ENCODE results near the gene BAZ2B. TPM values are rescaled to one million over a fixed set of nuclear protein-coding genes. Genes with fewer than 3 reads are reported as not detected.
"Not testable (repeated sequence)": the region's sequence is repeated elsewhere in the genome, so short reads cannot be mapped to it uniquely, and the experiment has no call there.

BAZ2B gene
- total RNA-seq, 1 experiment from 2014 or later, result 34.9 TPM

- Histone ChIP-seq H3F3A (ENCODE audit: insufficient read depth, low read depth) (no peaks in the 10 kb centered on the region), H3K36me3 (ENCODE audit: low read depth) (no peaks in the 10 kb centered on the region), H3K4me3 (no peak overlapping the region), H3K4me1 (replicated peaks; ENCODE audit: insufficient read depth) (no peaks in the 10 kb centered on the region), H3K9me2 (ENCODE audit: insufficient read depth) (no peaks in the 10 kb centered on the region), H3K27me3 (ENCODE audit: insufficient read depth, low read depth) (no peaks in the 10 kb centered on the region), H3K27ac (no peak overlapping the region), H3K79me2 (ENCODE audit: low read depth) (no peaks in the 10 kb centered on the region), H2AFZ (no peak overlapping the region), H4K20me1 (ENCODE audit: insufficient read depth) (no peaks in the 10 kb centered on the region), H3K4me2 (no peak overlapping the region), H3K9me3 (ENCODE audit: insufficient read depth, low read depth) (peaks cover 7% of the 10 kb centered on the region; the same call in 1 of the 2 replicates)
- intact Hi-C loops (cut with micrococcal nuclease; ENCODE audit: unreplicated experiment), result no loop called here
- no peak for DNase-seq
- ChIA-PET CTCF (no interaction called here), POLR2A (ENCODE audit: unreplicated experiment) (no interaction called here)
- BruUV-seq (replicated peaks), result no TSS peak
- TF ChIP-seq, protein P1, sequence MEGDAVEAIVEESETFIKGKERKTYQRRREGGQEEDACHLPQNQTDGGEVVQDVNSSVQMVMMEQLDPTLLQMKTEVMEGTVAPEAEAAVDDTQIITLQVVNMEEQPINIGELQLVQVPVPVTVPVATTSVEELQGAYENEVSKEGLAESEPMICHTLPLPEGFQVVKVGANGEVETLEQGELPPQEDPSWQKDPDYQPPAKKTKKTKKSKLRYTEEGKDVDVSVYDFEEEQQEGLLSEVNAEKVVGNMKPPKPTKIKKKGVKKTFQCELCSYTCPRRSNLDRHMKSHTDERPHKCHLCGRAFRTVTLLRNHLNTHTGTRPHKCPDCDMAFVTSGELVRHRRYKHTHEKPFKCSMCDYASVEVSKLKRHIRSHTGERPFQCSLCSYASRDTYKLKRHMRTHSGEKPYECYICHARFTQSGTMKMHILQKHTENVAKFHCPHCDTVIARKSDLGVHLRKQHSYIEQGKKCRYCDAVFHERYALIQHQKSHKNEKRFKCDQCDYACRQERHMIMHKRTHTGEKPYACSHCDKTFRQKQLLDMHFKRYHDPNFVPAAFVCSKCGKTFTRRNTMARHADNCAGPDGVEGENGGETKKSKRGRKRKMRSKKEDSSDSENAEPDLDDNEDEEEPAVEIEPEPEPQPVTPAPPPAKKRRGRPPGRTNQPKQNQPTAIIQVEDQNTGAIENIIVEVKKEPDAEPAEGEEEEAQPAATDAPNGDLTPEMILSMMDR (conservative IDR thresholded peaks at IDR 0.05), result no peak
- TF ChIP-seq EZH2 (IDR thresholded peaks at IDR 0.05; ENCODE audit: low read depth), result no peak
Measured at GRCh38 chr2:159637240-159637639, 20.9 kb upstream of the BAZ2B start.

GRCh38 chr2:159635006-159635789, 18.9 kb upstream of the BAZ2B start:
- TF ChIP-seq, protein P1 (conservative IDR thresholded peaks at IDR 0.05), result no peak
- no peak for TF ChIP-seq EZH2 (IDR thresholded peaks at IDR 0.05; ENCODE audit: low read depth)
- intact Hi-C loops (cut with micrococcal nuclease; ENCODE audit: unreplicated experiment), result no loop called here

DNA sequence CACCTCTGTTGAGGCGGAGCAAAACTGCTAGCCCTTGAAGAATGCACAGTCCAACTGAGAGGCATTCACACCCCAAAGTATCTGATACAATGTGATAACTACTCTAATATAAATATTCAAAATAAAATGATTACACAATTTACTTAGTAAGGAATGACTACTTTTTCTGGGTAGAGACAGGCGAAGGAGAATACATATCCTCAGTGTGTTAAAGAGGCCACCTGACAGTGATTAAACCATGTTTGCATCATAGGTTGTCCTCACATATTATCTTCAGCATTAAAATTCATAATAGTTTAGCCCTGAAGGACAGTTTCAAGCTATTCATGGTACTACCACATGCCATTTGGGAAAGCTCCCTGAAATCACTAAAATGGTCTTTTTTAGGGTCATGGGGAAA, 16.9 kb upstream of the BAZ2B start:
- no peaks in the 10 kb centered on the region for H3F3A ChIP-seq (ENCODE audit: insufficient read depth, low read depth)
- POLR2A ChIA-PET (ENCODE audit: unreplicated experiment), result no interaction called here
- CTCF ChIA-PET, result no interaction called here
- H2AFZ ChIP-seq, result no peak overlapping the region
- no peaks in the 10 kb centered on the region for H3K36me3 ChIP-seq (ENCODE audit: low read depth)
- no peaks in the 10 kb centered on the region for H3K27me3 ChIP-seq (ENCODE audit: insufficient read depth, low read depth)
- no peak overlapping the region for H3K4me3 ChIP-seq
- BruUV-seq (replicated peaks), result no TSS peak
- H3K27ac ChIP-seq, result no peak overlapping the region
- no peaks in the 10 kb centered on the region for H3K4me1 ChIP-seq (replicated peaks; ENCODE audit: insufficient read depth)
- no peak for TF ChIP-seq EZH2 (IDR thresholded peaks at IDR 0.05; ENCODE audit: low read depth)
- TF ChIP-seq, protein P1 (conservative IDR thresholded peaks at IDR 0.05), result no peak
- H3K9me2 ChIP-seq (ENCODE audit: insufficient read depth), result no peaks in the 10 kb centered on the region
- DNase-seq, result no peak
- H3K4me2 ChIP-seq, result no peak overlapping the region
- H3K79me2 ChIP-seq (ENCODE audit: low read depth), result no peaks in the 10 kb centered on the region
- no peaks in the 10 kb centered on the region for H3K9me3 ChIP-seq (ENCODE audit: insufficient read depth, low read depth)
- H4K20me1 ChIP-seq (ENCODE audit: insufficient read depth), result no peaks in the 10 kb centered on the region
- intact Hi-C loops (cut with micrococcal nuclease; ENCODE audit: unreplicated experiment), result no loop called here

More at GRCh38 chr2:159635006-159635789, 18.9 kb upstream of the BAZ2B start:
- no peaks in the 10 kb centered on the region for H3K9me2 ChIP-seq (ENCODE audit: insufficient read depth)
- H2AFZ ChIP-seq, result no peak overlapping the region
- no peak overlapping the region for H3K27ac ChIP-seq
- no peaks in the 10 kb centered on the region for H3K4me1 ChIP-seq (replicated peaks; ENCODE audit: insufficient read depth)
- ChIA-PET POLR2A (ENCODE audit: unreplicated experiment) (no interaction called here), CTCF (no interaction called here)
- H3K4me3 ChIP-seq, result no peak overlapping the region
- BruUV-seq (replicated peaks), result no TSS peak
- H3K4me2 ChIP-seq, result no peak overlapping the region
- no peaks in the 10 kb centered on the region for H3F3A ChIP-seq (ENCODE audit: insufficient read depth, low read depth)
- H3K9me3 ChIP-seq (ENCODE audit: insufficient read depth, low read depth), result peaks cover 7% of the 10 kb centered on the region; the same call in 1 of the 2 replicates
- no peaks in the 10 kb centered on the region for H3K36me3 ChIP-seq (ENCODE audit: low read depth)
- H3K27me3 ChIP-seq (ENCODE audit: insufficient read depth, low read depth), result no peaks in the 10 kb centered on the region
- H3K79me2 ChIP-seq (ENCODE audit: low read depth), result no peaks in the 10 kb centered on the region
- DNase-seq, result no peak
- no peaks in the 10 kb centered on the region for H4K20me1 ChIP-seq (ENCODE audit: insufficient read depth)

DNA sequence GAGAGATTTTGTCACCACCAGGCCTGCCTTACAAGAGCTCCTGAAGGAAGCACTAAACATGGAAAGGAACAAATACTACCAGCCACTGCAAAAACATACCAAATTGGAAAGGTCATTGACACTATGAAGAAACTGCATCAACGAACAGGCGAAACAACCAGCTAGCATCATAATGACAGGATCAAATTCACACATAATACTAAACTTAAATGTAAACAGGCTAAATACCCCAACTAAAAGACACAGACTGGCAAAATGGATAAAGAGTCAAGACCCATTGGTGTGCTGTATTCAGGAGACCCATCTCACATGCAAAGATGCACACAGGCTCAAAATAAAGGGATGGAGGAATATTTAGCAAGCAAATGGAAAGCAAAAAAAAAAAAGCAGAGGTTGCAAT, 9.3 kb upstream of the BAZ2B start:
- DNase-seq; H3K4me3 ChIP-seq; H3K4me2 ChIP-seq; BruUV-seq (replicated peaks); CTCF ChIA-PET; H3K79me2 ChIP-seq (ENCODE audit: low read depth); H2AFZ ChIP-seq; H3K4me1 ChIP-seq (replicated peaks; ENCODE audit: insufficient read depth); intact Hi-C loops (cut with micrococcal nuclease; ENCODE audit: unreplicated experiment); H4K20me1 ChIP-seq (ENCODE audit: insufficient read depth); H3K27me3 ChIP-seq (ENCODE audit: insufficient read depth, low read depth); POLR2A ChIA-PET (ENCODE audit: unreplicated experiment); H3K9me3 ChIP-seq (ENCODE audit: insufficient read depth, low read depth); H3K36me3 ChIP-seq (ENCODE audit: low read depth); H3K9me2 ChIP-seq (ENCODE audit: insufficient read depth); H3F3A ChIP-seq (ENCODE audit: insufficient read depth, low read depth); H3K27ac ChIP-seq: not testable (repeated sequence)

Measured in PC-9 (cell line).